VCaP (cell line): Measurements from ENCODE around the gene CALML3.
A peak's percentile ranks its signal among the peaks of the same experiment; 100 is the strongest.

Source experiments
- H3K27ac ChIP-seq: fragments of 450-650 bp; 2 replicates; pipeline ENCODE4 v1.5.1; 2017
- CTCF ChIP-seq: fragments of 450-650 bp; conservative IDR thresholded peaks from 2 replicates; pipeline ENCODE4 v1.5.1; 2017; ENCODE audit warnings: mild to moderate bottlenecking, moderate library complexity

Gene CALML3

GRCh38 chr10:5494611-5495010 lies 30.1 kb upstream of the CALML3 start:
- H3K27ac ChIP-seq = peak overlapping the region; percentile 61
- no peak for TF ChIP-seq CTCF

GRCh38 chr10:5496261-5497250 lies 28.2 kb upstream of the CALML3 start:
- H3K27ac ChIP-seq = peak overlapping the region; percentile 18; the same call in 1 of the 2 replicates
- TF ChIP-seq CTCF = no peak

GRCh38 chr10:5497289-5497688 lies 27.5 kb upstream of the CALML3 start:
- TF ChIP-seq CTCF = no peak
- H3K27ac ChIP-seq = no peak overlapping the region; the same call in 1 of the 2 replicates

GRCh38 chr10:5497948-5498730 lies 26.6 kb upstream of the CALML3 start:
- H3K27ac ChIP-seq = no peak overlapping the region; the same call in 1 of the 2 replicates
- no peak for TF ChIP-seq CTCF

GRCh38 chr10:5498791-5499492 lies 25.8 kb upstream of the CALML3 start:
- no peak for TF ChIP-seq CTCF
- peak overlapping the region; percentile 97; the same call in 1 of the 2 replicates for H3K27ac ChIP-seq

GRCh38 chr10:5499493-5500140 lies 25.1 kb upstream of the CALML3 start, which contains the start of gene CALML5:
Gene CALML5 (minus strand): TSS chr10:5499570. CDS start chr10:5499438, 132 bp downstream.
- no peak for TF ChIP-seq CTCF
- peak within 1 kb of the TSS; percentile 97; the same call in 1 of the 2 replicates for H3K27ac ChIP-seq
